ENCODE data around the gene STARD9.

Gene STARD9

DNA sequence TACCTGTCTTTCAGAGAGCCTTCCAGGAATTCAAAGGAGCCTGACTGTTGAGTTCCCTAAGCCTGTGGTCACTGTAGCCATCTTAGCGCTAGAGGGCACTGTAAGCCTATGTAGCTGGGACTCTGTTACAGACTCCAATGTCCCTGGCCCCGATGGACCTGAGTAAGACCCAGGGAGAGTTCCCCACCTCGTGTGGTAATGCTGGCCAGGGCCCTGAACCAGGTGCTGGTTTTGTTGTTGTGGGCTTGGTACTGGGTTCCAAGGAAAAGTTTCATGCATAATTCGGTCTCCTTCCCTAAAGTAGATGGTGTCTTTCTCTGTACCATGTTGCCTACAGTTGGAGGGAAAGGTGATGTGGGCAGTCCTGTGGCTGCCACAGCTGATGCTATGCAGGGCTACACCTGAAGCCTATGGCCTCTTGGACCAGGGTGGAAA is 129.1 kb downstream of the STARD9 start:
- peak; percentile 49 for DNase-seq

DNA sequence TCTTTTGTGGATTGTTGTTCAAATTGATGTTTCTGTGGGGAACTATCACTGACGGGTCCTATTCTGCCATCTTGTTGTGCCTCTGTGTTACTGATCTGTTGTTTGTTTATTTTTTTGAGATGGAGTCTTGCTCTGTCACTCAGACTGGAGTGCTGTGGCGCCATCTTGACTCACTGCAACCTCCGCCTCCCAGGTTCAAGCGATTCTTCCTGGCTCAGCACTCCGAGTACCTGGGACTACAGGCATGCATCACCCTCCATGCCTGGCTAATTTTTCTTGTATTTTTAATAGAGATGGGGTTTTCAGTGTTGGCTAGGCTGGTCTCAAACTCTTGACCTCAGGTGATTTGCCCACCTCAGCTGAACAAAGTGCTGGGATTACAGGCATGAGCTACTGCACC is 129.9 kb downstream of the STARD9 start:
- DNase-seq = no peak

DNA sequence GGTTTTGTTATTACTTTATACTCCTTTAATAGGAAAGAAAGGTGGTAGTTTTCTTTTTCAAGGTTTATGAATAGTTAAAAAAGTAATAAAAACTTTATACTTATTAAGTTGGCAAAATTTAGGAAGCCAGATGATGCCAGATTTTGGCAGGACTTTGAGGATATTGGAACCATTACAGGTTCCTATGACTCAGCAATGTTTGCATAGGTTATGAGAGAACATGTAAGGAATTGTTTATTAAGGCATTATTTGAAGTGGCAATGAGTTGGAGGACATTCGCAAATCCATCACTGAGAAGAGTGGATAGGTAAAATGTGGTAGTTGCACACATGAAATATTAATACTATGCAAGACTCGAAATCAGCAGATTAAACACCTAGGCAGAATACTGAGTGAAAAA is 131.7 kb downstream of the STARD9 start:
- no peak for DNase-seq

DNA sequence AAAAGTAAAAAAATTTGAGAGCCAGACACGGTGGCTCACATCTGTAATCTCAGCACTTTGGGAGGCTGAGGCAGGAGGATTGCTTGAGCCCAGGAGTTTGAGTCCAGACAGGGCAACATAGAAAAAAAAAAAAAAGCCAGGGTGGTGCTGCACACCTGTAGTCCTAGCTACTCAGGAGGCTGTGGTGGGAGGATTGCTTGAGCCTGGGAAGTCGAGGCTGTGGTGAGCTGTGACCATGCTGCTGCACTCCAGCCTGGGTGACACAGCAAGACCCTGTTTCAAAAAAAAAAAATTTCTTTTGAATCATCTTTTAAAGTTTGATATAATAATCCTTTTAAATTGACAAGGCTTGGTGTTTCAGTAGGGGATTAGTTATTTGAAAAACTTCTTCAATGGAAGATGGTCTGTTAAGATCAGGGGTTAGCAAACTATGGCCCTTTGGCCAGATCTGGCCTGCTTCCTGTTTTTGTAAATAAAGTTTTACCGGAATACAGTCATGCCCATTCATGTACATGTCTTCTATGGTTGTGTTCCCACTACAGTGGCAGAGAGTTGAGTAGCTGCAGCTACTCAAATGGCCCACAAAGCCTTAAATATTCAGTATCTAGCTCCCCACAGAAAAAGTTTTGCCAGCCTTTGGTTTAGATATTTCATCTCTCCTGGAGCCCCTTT is 132.6 kb downstream of the STARD9 start:
- no peak for DNase-seq

DNA sequence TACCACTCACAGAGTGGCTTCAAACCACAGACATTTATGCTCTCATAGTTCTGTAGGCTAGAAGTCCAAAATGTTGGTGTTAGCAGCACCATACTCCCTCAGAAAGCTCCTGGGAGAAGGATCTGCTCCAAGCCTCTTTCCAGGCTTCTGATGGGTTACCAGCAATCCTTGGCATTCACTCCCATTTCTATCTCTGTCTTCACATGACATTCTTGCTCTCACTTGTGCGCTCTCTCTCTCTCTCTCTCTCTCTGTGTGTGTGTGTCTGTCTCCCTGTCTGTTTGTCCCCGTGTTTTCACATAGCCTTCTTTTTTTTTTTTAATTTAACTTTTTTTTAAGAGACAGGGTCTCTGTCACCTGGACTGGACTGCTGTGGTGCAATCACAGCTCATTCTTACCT is 135.3 kb downstream of the STARD9 start:
- DNase-seq = no peak

DNA sequence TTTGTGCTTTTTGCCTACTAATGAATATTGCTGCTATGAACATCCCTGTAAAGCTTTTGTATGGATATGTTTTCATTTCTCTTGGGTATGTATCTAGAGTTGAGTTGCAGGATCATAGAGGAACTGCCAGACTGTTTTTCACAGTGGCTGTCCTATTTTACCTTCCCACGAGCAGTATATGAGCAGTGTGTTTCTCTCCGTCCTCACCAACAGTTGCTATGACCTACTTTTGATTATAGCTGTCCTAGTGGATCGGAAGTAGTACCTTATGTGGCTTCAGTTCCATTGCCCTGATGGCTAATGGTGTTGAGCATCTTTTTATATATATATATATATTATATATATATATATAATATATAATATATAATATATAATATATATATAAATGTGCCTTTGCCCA is 136.3 kb downstream of the STARD9 start:
- DNase-seq = no peak

DNA sequence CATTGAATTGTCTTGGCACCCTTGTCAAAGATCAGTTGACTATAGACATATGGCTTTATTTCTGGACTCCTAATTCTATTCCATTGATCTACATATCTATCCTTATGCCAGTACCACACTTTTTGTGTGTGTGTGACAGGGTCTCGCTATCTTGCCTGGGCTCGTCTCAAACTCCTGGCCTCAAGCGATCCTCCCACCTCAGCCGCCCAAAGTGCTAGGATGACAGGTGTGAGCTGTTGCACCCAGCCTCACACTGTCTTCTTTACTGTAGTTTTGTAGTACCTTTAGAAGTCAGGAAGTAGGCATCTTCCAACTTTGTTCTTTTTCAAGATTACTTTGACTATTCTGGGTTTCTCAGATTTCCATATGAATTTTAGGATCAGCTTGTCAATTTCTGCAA is 137.2 kb downstream of the STARD9 start:
- no peak for DNase-seq

DNA sequence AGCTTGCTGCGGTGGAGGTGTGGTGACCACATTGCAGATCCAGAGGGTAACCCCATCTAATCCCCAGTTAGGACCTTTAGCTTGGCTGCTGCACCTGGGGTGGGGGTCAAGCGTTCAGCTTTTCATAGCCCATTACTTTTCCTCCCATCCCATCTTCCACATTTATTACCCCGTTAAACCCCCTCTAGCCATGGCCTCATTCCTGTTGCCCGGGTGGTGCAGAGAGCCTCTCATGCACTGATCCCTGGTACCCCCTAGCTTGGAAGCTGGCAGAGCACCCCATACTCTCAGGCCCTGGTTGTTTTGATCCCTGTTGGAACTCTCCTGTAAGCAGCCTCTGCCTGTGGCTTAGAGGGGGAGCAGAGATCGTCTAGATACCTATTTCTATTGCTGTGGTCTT is 140.7 kb downstream of the STARD9 start:
- no peak for DNase-seq

DNA sequence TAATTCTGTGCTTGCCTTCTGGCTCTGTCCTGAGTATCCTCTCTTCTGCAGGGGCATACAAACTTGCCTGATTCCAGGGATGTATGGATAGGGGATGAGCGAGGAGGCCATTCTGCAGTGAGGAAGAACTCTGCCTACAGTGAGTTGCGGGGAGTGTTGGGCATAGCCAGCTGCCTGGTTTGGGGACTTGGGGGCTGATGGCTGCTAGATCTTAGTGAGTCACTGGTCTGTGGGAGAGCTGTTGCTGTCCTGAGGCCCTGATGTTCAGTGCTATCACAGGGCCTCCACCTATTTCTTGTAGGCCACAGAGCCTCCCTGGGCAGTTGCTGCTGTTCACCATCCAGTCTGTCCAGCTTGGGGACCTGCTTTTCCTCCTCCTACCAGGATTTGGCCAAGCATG is 141.2 kb downstream of the STARD9 start:
- no peak for DNase-seq

DNA sequence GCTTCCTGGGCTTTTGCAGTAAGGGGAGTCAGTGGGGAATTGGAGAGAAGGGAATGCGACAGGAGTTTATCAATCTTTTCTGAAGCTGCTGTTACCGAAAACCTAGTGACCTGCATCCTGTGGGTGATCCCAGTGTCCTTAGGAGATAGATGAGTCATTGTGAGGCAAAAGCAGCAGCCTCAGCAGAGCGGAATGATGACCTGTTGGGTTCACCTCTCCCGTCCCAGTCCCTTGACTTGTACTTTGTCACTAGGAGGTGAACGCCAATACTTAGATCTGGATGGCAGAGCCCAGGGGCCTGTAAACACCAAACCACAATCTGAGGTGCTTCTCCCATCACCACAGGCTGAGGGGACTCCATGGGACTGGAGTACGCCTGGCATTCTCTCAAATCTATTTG is 143.6 kb downstream of the STARD9 start:
- no peak for DNase-seq

DNA sequence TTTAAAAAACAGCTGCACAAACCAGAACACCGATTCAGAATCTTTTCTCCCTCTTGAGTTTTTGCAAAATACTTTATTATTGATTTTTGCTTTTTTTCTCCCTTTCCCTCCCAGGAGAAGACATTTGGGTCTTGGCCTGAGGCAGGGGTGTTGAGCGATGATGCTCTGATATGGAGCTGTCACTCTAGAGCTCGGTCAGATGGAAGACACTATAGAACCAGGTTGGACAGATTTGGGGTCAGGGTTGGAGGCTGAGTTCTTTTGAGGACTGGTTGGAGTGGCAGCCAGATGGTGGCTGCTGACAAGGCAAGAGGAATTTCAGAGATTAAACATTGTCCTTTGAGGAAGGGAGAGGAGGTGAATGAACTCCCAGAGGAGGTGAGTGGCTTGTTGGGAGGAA is 144.7 kb downstream of the STARD9 start:
- no peak for DNase-seq

DNA sequence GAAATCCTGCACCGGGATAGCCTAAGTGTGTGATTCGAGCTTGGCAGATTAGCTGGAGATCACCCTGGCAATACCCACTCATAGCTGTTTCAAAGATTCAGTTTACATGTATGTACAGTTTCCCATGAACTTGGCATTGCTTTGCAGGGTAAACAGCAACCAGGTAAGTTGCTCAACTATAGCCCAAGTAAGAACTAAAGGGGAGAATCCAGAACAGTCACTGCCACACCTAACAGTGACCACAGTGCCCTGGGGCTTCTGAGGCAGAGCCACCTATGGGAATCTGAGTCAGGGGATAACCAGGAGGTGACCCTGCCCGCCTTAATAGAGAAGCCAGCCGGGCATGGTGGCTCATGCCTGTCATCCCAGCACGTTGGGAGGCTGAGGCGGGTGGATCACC is 145.6 kb downstream of the STARD9 start:
- DNase-seq = no peak

DNA sequence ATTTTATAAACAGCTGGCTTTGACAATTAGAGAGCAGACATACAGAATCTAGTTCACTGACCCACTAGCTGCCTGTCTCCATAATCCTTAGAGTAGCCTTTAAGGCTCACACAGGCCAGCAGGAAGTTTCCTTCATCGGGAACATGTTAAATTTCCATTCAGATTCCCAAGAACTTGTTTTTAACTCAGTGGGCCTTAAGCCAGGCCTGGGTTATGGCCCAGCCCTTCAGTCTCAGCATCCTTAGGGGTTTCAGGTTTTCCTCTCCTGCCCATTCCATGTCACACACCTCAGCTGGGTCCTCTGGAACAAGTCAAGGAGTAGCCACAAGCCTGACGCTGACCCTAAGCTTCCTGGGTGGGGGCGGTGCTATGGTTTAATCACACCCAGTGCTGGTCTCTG is 146.5 kb downstream of the STARD9 start:
- DNase-seq = no peak

DNA sequence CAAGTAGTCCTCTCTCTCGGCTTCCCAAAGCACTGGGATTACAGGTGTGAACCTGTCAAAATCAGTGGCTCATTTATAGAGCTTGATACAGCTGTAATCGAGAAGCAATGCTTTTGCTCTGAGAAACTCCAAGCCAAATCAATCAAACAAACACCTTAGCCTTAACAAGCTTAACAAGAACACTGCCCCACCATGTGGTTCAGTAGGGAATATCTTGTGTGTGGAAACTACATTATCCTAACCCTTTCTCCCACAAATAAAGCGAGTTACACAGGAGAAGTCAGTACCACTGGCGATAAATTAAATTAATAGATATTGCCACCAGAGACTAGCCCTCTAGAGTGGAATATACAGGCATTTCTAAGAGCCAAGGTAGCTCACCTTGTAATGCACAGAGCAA is 147.7 kb downstream of the STARD9 start:
- no peak for DNase-seq

DNA sequence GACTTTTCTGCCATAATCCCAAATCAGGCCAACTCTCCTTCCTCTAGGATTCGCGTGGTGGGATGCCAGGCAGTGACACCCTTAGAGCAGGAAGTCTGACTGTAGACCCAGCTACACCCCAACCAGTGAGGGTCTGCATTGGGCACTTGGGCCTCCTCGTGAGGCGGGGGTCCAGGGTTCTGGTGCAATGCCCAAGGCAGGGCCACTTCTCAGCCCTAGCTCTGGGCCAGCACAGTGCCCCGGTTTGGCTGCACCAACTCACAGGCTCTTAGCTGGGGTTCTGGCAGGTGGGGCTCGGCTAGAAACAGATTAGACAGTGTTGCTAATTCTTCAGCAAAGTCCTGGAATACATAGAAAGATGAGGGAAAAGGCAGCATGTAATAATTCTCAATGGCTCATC is 148.9 kb downstream of the STARD9 start:
- no peak for DNase-seq

DNA sequence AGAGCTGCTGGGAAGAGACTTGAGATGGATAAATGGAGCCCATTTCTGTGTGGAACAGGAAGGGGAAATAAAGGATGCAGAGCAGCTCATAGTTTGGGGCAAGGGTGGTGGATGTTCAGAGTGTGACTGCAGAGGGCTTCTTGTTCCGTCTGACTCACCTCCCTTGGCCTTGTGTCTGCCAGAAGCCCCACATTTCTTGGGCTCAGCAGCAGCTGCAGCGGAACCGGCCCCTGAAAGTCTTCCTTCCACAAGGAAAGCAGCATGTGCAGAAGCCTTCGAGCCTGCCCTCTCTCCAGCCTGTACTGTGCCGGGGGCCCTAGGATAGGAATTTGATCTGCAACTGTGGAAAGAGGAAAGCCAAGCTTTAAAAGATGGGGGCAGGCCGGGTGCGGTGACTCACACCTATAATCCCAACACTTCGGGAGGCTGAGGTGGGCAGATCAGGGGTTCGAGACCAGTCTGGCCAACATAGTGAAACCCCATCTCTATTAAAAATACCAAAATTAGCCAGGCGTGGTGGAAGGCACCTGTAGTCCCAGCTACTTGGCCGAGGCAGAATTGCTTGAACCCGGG is 150.0 kb downstream of the STARD9 start:
- no peak for DNase-seq

DNA sequence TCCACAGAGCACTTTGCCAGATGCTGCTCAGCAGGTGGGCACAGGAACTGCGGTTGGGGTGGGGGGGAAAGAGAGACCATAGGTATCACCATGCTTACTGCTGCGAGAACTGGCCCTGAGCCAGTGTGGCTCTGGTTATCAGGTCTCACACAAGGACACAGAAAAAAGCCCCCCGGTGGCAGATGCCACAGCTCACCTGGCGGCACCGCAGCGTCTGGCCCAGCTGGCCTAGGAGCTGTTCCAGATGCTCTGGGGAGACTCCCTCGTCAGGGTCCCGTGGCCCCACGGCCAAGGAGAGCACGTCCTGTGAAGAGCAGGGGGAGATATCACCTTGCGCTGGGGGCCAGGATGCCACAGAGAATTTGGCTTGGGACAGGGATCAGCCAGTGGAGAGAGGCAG is 150.7 kb downstream of the STARD9 start:
- no peak for DNase-seq

DNA sequence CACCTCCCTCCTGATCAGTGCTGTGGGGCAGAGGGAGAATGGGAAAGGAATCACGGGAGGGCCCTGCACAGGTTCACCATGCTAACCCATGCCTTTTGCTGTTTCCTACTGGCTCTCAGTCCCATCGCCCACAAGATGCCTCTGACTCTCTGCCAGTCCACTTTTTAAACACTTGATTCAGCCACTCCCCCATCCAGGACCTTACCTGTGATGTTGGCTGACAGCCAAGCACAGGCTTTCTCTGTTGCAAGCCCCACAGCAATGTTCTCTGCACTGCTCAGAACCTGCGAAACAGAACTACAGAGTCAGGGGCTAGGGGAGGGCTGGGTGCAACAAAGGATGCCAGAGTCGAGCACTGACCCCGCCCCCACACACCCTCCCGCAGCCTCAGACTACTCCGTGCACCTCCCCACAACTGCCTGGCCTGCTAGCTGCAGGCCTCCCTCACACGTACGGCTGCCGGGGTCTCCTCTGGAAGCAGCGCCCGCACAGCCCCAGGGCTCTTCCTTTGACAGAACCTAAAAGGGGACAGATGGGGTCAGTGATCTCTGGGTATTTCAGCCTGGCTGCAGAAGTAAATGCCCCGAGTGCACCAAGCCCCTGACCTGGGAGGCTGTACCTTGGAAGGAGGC is 152.5 kb downstream of the STARD9 start:
- no peak for DNase-seq

DNA sequence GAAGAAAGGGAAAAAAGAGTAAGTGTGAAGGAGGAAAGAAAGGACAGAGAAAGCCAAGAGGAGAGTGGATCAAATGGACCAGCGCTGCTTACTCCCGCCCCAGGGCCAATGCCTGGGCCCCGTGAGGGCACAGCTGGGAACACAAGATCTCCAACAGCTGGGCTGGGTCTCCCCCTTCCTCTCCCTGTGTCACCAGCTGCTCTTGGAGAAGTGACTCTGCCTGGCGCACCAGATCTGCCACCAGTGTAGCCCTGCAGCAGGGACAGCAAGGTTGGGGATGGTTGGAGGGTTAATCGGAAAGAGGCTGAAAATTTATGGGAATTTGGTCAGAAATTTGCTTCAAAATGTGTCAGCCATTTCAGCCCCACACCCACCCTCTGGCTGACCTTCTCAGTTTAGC is 153.2 kb downstream of the STARD9 start:
- DNase-seq = no peak

DNA sequence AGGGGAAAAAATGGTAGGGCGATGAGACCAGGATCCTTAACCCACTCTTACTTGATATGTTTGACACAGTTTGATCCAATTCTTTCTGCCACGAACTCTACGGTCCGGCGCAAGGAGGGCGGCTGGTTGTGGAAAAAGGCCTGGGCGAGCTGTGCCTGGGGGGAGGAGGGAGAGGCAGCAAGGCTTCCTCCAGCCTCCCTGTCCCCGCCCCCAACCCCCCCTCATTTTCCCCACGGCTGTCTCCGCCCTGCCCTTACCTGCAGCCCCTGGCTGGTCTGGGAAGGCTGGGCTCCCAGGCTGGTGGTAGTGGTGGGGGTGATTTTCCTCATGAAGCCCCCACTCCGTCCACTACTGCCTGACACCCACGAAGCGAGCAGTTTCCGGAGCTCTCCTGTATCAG is 153.6 kb downstream of the STARD9 start:
- DNase-seq = no peak

DNA sequence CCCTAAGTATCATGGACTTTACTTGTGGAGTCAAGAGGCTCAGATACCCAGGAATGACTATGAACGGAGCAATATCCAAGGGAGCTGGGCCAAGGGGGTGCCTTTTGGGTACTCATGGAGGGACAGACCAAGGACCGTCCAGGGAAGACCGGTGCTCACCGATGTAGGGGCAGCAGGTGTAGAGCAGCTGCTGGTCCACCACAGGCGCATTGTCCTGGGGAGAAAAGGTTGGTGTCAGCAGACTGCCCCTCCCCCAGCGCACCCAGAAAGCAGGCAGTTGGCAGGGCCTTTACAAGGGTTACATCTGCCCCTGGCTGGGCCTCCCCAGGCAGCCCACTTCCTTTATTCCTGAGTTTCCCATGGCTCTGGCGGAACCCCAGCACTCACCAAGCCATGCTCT is 154.0 kb downstream of the STARD9 start:
- no peak for DNase-seq

DNA sequence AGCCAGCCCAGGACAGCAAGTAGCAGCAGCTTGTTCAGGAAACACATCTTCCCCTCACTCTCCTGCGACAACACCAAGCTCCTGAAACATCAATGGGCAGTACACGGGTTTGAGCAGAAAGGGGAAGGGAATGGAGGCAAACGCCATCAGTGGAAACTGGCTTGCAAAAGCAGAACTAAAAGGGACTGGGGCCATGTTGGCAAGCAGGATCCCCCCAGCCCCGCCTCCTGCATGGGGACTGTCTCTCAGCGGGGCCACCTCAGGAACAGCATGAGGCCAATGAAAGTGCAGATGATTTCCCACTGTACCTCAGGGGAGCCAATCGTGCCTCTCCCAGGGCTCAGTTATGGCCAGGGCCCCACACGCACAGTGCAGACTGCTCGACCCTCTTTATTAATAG is 154.7 kb downstream of the STARD9 start:
- no peak for DNase-seq

DNA sequence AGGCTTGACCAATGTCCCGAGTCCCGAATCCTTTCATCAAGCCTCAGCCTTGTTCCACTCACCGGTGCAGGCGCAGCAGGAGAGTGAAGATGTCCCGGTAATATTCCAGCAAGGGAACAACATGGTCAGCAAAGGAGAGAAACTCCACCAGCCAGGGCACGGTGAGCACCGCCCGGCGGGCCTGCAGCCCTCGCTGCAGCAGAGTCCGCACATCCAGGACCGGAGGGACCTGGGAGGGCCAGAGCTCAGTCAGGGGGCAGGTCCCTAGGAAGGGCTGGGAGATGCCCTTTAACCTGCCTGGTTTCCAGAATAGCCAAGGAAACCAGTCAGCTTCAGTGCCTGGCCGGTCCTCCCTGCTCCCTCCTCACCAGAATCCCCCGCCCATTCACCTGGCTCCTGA is 155.1 kb downstream of the STARD9 start:
- no peak for DNase-seq

DNA sequence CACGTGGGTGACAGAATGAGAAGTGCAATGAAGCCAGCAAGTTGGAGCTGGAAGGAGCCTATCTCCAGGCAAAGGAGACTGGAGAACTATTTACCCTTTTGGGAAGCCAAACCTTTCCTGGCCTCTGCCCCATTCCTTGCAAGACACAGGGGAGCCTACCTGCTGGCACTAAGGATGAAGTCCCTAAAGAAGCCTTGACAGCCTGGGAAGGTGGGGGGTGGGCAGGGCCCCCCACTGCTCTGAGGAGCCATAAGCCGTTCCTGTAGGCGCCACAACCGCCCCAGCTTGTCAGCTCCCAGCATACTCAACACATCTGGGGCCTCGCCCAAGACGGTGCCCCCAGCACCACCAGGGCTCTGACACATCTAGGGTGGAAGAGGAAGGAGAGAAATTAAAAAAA is 156.1 kb downstream of the STARD9 start:
- no peak for DNase-seq

All from NCI-H1694 (cell line).